ENCODE measurements around the gene TLX3.

- TF ChIP-seq EZH2phosphoT487 (IDR thresholded peaks at IDR 0.05; ENCODE audit: low read depth, severe bottlenecking, unreplicated experiment): no peak
- TF ChIP-seq CTCF (IDR thresholded peaks at IDR 0.05; ENCODE audit: poor library complexity): no peak
These were observed at the start of gene TLX3 for GRCh38 chr5:171308453-171309275.
